IPS-18c (cell line): ENCODE results near the gene HOXB8.
A peak's percentile ranks its signal among the peaks of the same experiment; 100 is the strongest.

Source experiments
- H3K4me3 ChIP-seq: 2 replicates; pipeline ENCODE4 v1.7.0; 2013; ENCODE audit warnings: low read depth, mild to moderate bottlenecking, low read length, moderate library complexity; ENCODE audit not compliant: insufficient read depth
- H3K9me3 ChIP-seq: one replicate; pipeline ENCODE4 v1.6.1; 2013; ENCODE audit warnings: mild to moderate bottlenecking, low read length, moderate library complexity; ENCODE audit not compliant: control insufficient read depth, insufficient read depth

The HOXB8 gene

GRCh38 chr17:48615047-48615962 is at the start of gene HOXB8:
HOXB8 (minus strand) TSS chr17:48615292; CDS start chr17:48614704, 588 bp downstream.
- H3K4me3 ChIP-seq: no peak within 1 kb of the TSS
- no peaks in the 10 kb centered on the region for H3K9me3 ChIP-seq

DNA sequence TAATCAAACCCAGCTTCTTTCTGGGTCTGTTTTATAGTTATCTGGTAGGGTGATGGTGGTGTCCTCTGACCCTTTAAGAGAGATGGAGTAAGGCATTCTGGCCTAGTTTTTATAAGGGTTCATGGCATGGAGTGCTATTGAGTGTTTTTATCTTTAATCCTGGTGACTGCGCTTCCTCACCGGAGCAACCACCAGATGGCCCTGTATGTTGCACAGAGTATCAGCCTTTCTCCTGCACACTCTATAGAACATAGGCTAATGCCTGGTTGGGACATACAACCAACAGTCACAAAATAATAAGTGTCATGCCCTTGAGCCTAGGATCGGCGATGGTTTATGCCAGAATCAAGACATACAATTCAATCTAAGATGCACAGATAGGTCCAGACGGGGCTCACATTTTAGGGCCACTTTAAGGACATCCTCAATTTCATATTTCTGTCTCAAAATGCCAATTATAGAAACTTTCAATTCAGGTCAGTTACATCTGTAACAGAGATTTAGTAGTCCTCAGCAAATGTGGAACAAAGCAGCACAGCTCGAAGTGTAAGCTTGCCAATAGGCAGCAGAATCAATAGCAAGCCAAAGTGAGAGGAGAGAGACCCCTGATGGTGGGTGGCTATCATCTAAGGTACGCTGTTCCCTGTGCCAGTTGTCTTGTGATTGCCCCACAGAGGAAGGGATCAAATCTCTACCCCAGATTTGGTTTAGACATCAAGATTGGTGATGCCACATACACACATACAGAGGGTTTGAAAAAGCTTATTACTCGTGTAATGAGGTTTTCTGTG is 48.2 kb upstream of the HOXB8 start:
- Histone ChIP-seq H3K4me3 (no peak overlapping the region), H3K9me3 (no peaks in the 10 kb centered on the region)

- Histone ChIP-seq H3K4me3 (no peak overlapping the region), H3K9me3 (no peaks in the 10 kb centered on the region)
Observed at GRCh38 chr17:48655913-48656312, 40.8 kb upstream of the HOXB8 start.

- no peak overlapping the region for H3K4me3 ChIP-seq
- no peaks in the 10 kb centered on the region for H3K9me3 ChIP-seq
Observed at GRCh38 chr17:48649741-48650140, 34.6 kb upstream of the HOXB8 start.

DNA sequence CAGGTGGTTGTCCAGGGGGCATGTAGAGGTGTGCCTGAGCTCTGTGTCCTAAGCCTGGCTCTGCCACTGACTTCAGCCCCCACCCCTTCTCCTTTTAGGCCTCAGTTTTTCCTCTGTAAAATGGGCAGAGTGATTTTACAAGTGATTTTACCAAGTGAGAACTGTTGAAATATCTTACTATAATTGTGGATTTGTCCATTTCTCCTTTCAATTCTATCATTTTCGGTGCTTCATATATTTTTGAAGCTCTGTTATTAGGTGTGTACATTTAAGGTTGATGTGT is 32.8 kb upstream of the HOXB8 start:
- Histone ChIP-seq H3K9me3 (no peaks in the 10 kb centered on the region), H3K4me3 (no peak overlapping the region; the same call in 1 of the 2 replicates)

DNA sequence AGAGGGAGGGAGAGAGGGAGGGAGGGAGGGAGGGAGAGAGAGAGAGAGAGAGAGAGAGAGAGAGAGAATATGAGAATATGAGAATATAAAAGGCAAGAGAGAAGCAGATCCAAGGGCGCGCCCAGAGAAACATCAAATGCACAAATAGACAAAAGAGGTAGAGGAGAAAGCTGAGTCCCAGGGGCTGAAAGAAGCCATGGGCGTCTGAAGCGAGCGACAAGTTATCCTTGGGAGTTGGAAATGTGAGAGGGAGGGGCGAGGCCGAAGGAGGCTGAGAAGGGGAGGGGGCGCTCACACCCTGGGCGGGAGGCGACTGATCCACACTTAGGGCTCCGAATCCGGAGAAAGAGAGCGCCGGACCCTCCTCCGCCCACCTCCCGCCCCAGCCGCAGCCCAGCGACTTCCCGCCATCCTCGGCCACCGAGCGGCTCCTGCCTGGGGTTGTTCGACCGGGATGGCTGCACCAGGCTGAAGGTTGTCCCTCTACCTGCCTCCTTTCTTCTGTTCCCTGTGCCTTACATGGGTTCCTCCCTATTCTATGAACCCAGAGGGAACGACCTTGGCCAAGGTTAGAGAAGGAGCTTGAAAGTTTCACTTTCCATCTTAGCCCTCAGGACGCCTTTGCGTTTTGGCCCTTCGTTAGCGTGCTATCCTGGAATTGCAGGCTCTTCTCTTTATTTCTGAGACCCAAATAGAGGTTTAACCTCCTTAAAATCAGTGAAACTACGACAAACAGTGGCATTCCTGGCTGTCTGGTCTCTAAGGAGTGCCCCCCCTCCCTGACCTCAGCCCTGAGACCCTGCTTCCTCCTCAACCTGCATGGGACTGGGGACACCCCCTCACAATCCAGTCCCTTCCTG is 32.2 kb upstream of the HOXB8 start:
- Histone ChIP-seq H3K4me3 (no peak overlapping the region; the same call in 1 of the 2 replicates), H3K9me3 (peaks cover 3% of the 10 kb centered on the region)

GRCh38 chr17:48646183-48647102 is 31.4 kb upstream of the HOXB8 start:
- Histone ChIP-seq H3K9me3 (peaks cover 4% of the 10 kb centered on the region), H3K4me3 (peak overlapping the region; percentile 24)

- H3K9me3 ChIP-seq: peaks cover 4% of the 10 kb centered on the region
- 0 out of 2 replicates have a peak overlapping the region, but pooled peaks have one; percentile 15 for H3K4me3 ChIP-seq
Observed at GRCh38 chr17:48645639-48646182, 30.6 kb upstream of the HOXB8 start.

DNA sequence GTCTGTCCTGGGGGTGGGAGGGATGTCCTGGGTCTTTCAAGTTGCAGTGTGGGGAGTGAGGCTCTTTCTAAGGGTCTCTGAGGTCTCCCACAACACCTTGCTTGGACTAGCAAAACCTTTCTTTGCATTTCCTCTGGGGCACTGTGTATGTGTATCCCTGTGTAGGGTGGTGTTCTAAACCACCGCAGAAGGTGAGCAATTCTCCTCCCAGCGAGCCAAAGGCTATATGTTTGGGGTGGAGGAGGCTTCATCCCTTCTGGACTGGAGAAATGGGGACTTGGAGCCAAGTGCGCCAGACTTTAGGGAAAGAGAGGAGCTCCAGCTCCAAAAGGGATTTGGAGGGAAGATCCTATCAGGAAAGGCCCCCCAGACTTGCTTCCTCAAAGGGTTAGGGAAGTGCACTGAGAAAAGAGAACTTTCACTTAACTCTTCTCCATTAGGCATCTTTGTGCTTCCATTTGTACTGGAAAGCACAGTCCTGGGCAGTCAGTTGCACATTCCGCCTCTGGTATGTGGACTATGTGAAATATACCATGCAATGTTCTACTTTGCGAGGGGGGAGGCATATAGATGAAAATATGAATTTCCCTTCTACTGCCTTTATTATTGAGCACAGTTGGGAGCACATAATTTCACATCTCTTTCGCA is 29.9 kb upstream of the HOXB8 start:
- Histone ChIP-seq H3K4me3 (no peak overlapping the region), H3K9me3 (peaks cover 4% of the 10 kb centered on the region)

DNA sequence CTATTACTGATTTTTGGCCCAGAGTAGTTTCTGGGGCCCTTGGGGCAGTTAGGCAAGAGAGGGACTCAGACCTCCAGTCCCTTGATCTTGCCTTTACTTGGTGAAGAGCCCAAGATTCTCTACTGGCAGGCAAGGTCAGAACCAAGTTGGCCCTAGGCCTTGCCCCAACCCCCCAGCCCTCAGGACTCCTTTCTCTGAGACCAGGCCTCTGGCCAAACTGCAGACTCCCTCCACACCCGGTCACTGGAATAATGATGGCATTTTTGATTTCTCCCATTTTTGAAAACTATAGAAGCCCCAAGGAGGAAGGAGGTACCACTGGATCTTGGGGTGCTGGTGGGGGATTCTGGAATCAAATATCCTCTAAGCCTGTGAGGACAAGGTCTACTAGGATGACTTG is 29.1 kb upstream of the HOXB8 start:
- peaks cover 4% of the 10 kb centered on the region for H3K9me3 ChIP-seq
- no peak overlapping the region for H3K4me3 ChIP-seq

GRCh38 chr17:48643697-48644012 is 28.6 kb upstream of the HOXB8 start:
- H3K4me3 ChIP-seq: no peak overlapping the region
- H3K9me3 ChIP-seq: peaks cover 4% of the 10 kb centered on the region

DNA sequence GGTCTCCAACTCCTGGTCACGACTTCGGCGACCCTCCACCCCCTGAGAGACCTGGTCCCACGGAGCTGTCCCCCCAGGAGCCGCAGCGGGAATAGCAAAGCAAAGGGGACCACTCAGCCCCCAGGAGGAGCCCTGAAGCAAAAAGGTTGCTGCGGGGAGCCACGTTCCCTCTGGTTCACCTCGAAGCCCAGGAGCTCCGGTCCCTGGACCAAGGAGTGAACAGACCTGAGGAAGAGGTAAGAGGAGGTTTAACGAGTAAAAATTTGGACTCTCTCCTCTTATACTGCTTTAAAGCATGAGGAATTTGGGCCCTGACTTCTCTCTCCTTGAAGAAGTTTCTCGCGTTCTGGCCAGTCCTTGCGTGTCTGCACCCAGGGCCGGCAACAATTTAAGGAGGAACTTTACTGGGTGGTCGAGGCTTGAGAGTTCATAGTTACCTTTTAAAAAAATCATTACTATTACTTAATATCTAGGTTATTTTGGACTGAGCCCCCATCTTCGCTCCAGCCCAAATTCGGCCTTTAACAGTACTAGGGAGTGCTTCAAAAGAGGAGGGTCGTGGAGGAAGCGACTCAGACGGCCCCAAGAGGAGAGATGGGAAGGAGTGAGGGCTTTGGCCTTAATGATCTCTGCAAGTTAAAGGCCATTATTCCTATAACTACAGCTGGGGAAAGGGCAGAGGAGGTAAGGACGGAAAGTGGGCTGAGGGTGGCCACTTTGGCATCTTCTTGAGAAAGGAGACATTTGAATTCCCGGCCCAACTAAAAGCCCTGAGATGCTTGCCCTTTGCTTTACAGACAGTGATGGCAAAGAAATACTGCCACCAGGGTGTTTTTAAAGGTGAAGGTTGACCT is 28.0 kb upstream of the HOXB8 start:
- H3K9me3 ChIP-seq: peaks cover 4% of the 10 kb centered on the region
- H3K4me3 ChIP-seq: no peak overlapping the region

GRCh38 chr17:48642059-48642842 is 27.2 kb upstream of the HOXB8 start:
- Histone ChIP-seq H3K9me3 (peaks cover 4% of the 10 kb centered on the region), H3K4me3 (no peak overlapping the region)

GRCh38 chr17:48641541-48642058 is 26.5 kb upstream of the HOXB8 start:
- H3K4me3 ChIP-seq: no peak overlapping the region

More at GRCh38 chr17:48641541-48642058, 26.5 kb upstream of the HOXB8 start:
- H3K9me3 ChIP-seq: peaks cover 4% of the 10 kb centered on the region
